Activated CD4-positive, CD25-positive, alpha-beta regulatory T cell treated with anti-CD3 and anti-CD28 coated beads, Interleukin-2, amount 50 U/mL, for 72 hours (primary cell): ENCODE results near the gene LRRC61.
"Not testable (repeated sequence)": the region's sequence is repeated elsewhere in the genome, so short reads cannot be mapped to it uniquely, and the experiment has no call there.

Experiments
- DNase-seq: peaks from one replicate; pipeline ENCODE4 v3.0.0; 2021

Gene LRRC61, protein sequence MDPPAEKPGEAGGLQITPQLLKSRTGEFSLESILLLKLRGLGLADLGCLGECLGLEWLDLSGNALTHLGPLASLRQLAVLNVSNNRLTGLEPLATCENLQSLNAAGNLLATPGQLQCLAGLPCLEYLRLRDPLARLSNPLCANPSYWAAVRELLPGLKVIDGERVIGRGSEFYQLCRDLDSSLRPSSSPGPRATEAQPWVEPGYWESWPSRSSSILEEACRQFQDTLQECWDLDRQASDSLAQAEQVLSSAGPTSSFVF

GRCh38 chr7:150322833-150323681 is at the start of gene LRRC61, which contains the start of gene ACTR3C:
Gene LRRC61 (plus strand): TSS chr7:150323355. CDS start chr7:150336862, 13,507 bp downstream.
Gene ACTR3C (minus strand): TSS chr7:150323545. CDS start chr7:150295296, 28,249 bp downstream.
- peak; percentile 77 for DNase-seq

DNA sequence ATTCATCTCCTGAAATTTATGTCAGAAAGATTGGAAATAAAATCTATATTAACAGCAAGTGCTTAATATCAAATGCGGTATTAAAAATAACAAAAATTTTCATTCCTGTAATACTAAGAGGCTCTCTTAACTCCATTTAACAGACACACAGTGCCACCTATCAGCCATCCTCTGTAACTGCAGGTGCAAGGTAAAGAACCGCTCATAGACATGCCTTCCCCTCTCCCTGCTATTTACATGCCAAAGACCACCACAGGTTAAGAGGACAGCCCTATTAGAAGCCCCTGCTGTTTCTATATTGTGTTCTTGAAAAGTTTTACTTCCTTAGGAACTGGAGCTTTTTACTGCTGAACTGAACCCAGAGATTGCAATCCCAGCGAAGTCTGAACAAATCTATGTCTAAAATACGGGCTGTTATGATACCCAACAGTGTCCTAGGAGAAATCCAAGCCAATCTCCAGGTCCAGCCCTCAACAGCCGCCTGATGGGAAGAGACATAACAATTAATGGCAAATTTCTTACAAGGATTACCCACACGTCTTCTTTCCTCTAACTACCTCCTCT is 46.9 kb upstream of the LRRC61 start:
- DNase-seq: not testable (repeated sequence)

DNA sequence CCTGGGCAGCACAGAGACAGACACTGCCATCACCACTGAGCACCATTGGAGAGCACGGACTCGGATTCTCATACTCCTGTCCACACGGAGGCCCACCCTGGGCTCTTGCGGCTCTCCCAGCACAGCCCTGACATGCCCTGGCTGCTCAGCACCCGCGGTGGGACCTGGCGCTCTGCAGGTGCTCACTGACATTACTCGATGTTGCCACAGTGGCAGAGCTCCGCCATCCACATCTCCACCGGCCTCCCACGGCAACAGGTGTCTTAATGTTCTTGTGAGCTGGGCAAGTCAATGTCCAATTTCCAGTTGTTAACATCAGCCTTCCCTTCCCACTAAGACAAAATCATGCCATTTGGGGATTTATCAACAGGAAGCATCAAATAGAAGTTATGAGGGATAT is 44.8 kb upstream of the LRRC61 start:
- DNase-seq: not testable (repeated sequence)

DNA sequence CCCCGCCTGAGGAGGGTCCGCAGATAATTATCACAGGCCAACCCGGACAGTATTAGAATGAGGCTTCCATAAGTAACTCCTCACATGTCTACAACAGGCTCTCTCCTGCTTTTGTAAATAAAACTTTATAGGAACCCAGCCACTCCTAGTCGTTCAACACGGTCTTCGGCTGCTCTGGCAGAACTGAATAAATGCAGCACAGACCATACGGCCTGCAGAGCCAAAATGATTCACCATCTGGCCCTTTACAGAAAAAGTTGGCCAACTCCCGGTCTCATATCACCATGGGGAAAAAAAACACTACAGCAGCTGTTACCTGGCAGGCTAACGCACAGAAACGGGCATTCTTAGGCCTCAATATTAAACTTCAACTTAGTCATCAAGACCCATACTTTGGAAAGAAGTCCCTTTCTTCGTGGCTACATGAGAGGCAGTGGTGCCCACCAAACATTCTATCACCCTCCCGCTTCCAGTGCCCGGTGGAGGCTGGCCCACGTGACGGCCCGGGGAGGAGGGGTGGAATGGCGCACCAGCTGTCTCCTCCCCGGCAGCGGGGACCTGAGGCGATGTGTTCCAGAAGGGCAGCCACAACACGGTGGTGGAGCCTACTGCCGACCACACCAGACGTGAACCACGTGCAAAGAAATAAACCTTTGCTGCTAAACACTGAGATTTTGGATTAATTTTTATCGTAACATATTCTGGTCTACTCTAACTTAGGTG is 41.3 kb upstream of the LRRC61 start:
- not testable (repeated sequence) for DNase-seq

- not testable (repeated sequence) for DNase-seq
These were observed 40.0 kb upstream of the LRRC61 start for GRCh38 chr7:150283111-150283510.

GRCh38 chr7:150283608-150284007 is 39.5 kb upstream of the LRRC61 start:
- not testable (repeated sequence) for DNase-seq

- not testable (repeated sequence) for DNase-seq
These were observed 37.1 kb upstream of the LRRC61 start for GRCh38 chr7:150285849-150286754.

- DNase-seq: not testable (repeated sequence)
These were observed 35.3 kb upstream of the LRRC61 start for GRCh38 chr7:150287815-150288214.

GRCh38 chr7:150288816-150289215 is 34.3 kb upstream of the LRRC61 start:
- not testable (repeated sequence) for DNase-seq

- DNase-seq: not testable (repeated sequence)
These were observed 32.8 kb upstream of the LRRC61 start for GRCh38 chr7:150290317-150290716.

DNA sequence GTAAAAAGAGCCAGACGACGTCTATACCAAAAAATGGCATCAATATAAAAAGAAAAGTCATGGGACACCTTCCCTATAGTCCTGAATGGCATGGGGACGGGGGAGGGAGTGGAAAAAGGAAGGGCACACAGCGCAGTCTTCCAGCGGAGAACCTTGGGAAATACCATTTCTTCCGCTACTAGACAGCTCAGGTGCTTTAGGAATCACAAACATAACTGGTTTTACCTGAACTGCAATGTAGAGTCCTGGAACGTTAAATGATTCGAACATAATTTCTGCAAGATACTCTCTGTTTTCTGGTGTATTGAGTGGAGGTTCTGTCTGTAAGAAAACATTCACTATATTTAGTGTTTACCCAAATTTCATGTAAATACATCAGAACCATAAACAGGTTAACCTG is 28.1 kb upstream of the LRRC61 start:
- DNase-seq: not testable (repeated sequence)

DNA sequence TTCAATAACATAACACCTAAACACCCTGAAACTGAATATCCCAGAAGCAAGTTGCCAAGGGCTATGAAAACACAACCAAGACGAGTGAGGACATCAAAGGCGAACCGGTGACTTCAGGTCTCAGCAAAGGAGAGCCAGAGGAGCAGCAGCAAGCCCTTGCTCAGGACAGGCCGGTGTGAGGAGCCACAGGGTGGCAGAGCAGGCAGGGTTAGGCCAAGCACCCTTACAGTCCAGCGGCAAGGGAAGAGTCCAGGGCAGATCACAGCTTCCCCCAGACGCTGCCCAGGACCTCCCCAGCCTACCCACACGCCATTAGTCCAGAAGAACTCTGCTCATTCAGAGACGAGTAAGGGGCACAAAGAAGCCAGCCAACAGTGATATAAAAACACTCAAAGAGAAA is 27.5 kb upstream of the LRRC61 start:
- not testable (repeated sequence) for DNase-seq

DNA sequence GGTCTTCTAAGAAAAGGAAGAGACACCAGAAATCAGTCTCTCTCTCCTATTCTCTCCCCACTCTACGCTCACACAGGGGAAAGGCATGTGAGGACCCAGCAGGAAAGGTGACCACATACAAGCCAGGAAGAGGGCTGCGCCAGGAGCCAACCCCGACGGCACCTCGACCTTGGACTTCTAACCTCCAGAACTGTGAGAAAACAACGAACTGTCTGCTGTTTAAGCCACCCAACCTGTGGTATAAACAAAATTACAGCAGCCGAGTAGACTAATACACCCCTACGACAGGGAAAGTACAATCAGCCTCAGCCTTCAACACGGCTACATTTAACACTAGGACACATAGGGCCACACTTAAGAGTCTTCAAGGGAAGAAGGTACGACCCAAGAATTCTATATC is 26.4 kb upstream of the LRRC61 start:
- not testable (repeated sequence) for DNase-seq

GRCh38 chr7:150297978-150298377 is 25.2 kb upstream of the LRRC61 start:
- DNase-seq: not testable (repeated sequence)

- not testable (repeated sequence) for DNase-seq
These were observed 20.2 kb upstream of the LRRC61 start for GRCh38 chr7:150302908-150303310.

DNA sequence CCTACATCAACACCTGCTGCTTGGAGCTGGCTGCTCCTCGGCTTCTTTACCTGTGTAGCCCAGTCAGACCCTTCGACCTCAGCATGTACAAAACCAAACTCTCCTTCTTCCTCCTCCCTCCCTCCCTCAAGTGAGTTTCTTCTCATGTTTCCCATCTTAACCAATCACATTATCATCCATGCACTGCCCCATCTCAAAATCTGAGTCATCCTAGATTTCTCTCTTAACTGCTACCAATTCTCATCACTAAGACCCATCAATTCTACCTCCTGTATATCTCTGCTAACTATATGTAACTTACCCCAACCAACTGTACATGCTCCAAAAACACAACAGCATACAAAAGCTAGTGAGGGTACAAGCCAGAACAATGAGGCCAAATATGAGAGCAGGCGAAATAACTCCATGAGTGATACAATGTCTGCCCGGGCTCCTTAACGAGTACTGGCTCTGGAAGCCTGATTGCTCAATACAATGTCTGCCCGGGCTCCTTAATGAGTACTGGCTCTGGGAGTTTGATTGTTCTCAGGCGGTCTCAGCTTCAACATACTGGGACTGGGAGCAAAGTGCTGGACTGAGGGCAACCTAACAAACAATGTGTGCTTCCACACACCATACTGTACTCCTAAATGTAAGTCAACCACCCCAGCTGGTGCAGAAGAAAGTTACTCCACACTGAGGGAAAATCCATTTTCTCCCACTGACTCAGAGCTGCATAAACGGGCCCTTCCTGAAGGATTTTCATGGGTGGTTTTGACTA is 18.5 kb upstream of the LRRC61 start:
- DNase-seq: not testable (repeated sequence)

- DNase-seq: not testable (repeated sequence)
These were observed 17.8 kb upstream of the LRRC61 start for GRCh38 chr7:150305259-150305902.

GRCh38 chr7:150305903-150306284 is 17.3 kb upstream of the LRRC61 start:
- DNase-seq: not testable (repeated sequence)

GRCh38 chr7:150306377-150306776 is 16.8 kb upstream of the LRRC61 start:
- DNase-seq: not testable (repeated sequence)

- DNase-seq: no peak
These were observed 16.0 kb upstream of the LRRC61 start for GRCh38 chr7:150307129-150307528.
